ENCODE results near the gene CDC45.

CDC45 gene

DNA sequence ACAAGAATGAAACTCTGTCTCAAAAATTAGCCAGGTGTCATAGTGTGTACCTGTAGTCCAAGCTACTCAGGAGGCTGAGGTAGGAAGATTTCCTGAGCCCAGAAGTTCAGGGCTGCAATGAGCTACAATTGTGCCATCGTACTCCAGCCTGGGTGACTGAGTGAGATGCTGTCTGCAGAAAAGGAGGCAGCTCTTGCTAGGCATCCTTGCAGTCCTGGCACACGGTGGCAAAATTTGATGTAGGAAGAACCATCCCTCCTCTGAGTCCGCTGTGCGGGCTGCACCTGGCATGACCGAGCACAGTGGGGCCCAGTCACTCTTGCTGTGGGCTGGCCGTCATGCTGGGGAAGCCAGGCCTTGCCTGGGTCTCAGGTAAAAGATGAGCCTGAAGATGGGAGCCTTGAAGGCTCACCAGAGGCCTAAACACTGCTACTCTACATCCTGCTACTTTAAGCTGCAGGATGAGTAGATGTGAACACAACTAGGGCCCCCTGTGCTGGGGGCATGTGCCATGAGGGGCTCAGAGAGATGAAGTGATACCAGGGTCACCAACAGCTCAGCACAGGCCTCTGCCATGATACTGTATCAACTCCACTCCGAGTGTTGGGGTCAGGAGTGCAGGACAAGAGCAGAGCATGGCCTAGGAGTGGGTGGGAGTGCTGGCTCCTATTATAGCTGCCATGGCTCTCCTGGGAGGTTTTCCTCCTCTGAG is 18.6 kb downstream of the CDC45 start:
- DNase-seq (ENCODE audit: low read depth): no peak
- TF ChIP-seq, protein P1, sequence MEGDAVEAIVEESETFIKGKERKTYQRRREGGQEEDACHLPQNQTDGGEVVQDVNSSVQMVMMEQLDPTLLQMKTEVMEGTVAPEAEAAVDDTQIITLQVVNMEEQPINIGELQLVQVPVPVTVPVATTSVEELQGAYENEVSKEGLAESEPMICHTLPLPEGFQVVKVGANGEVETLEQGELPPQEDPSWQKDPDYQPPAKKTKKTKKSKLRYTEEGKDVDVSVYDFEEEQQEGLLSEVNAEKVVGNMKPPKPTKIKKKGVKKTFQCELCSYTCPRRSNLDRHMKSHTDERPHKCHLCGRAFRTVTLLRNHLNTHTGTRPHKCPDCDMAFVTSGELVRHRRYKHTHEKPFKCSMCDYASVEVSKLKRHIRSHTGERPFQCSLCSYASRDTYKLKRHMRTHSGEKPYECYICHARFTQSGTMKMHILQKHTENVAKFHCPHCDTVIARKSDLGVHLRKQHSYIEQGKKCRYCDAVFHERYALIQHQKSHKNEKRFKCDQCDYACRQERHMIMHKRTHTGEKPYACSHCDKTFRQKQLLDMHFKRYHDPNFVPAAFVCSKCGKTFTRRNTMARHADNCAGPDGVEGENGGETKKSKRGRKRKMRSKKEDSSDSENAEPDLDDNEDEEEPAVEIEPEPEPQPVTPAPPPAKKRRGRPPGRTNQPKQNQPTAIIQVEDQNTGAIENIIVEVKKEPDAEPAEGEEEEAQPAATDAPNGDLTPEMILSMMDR (conservative IDR thresholded peaks at IDR 0.05; ENCODE audit: low read length): no peak
- no peak overlapping the region for H3K4me3 ChIP-seq (ENCODE audit: low read length)

DNA sequence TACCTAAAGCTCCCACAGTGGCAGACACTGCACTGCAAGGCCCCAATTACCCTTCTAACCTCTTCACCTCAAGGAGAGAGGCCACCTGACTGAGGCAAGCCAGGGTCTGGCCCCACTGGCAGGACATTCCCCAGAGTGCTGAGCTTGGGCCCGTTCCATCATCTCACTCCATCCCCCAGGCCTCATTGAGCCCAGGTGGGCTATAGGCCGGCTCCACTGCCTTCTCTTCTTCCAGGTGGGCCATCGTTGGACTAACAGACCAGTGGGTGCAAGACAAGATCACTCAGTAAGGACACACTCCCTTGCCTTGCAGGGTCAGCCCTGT is 19.1 kb downstream of the CDC45 start:
- no peak overlapping the region for H3K4me3 ChIP-seq (ENCODE audit: low read length)
- TF ChIP-seq, protein P1 (conservative IDR thresholded peaks at IDR 0.05; ENCODE audit: low read length): no peak
- no peak for DNase-seq (ENCODE audit: low read depth)

DNA sequence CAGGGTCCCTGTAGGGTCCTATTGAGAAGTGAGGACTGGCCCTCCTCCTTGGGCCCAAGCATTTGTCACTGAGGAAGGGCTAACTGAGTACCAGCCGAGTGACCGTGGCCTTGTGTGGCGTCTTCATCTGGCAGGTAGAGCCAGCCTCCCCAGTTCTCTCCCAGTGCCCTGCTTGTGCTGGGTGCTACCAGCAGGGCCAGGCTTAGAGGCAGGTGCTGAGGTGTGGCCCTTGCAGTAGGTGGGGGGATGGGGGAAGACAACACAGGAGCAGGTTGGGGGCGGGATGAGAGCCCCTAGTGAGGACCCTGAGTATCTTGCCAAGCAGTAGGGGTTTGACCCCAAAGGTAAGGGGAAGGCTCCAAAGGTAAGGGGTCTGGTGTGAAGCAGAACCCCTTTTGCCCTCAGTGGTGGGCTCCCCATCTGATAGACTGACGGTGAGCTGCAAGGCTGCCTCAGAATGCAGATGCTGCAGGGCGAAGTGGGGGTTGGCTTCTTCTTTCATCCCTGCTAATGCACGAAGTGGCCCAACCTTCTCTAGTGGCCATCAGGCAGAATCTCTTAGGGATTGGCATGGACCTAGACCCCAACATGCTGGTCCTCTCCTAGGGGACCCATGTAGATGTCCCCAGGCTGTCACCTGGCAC is 19.6 kb downstream of the CDC45 start:
- TF ChIP-seq, protein P1 (conservative IDR thresholded peaks at IDR 0.05; ENCODE audit: low read length): no peak
- no peak overlapping the region for H3K4me3 ChIP-seq (ENCODE audit: low read length)
- DNase-seq (ENCODE audit: low read depth): no peak

DNA sequence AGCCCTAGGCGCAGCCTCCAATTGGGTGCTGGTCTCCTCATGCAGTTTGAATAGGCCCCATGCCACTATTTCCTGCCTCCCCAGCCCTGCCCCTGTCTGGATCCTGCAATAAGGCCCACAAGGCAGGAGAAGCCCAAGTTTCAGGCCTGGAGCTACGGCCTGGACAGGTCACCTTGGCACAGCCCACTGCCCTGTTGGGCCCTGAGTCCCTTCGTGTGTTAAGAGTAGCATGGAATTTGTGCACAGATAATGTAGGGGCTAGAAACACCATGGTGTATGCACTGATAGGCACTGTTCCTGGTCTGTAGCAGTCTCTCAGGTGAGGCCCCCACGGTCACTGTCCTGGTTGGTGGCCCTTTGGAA is 20.1 kb downstream of the CDC45 start:
- TF ChIP-seq, protein P1 (conservative IDR thresholded peaks at IDR 0.05; ENCODE audit: low read length): no peak
- H3K4me3 ChIP-seq (ENCODE audit: low read length): no peak overlapping the region
- no peak for DNase-seq (ENCODE audit: low read depth)

DNA sequence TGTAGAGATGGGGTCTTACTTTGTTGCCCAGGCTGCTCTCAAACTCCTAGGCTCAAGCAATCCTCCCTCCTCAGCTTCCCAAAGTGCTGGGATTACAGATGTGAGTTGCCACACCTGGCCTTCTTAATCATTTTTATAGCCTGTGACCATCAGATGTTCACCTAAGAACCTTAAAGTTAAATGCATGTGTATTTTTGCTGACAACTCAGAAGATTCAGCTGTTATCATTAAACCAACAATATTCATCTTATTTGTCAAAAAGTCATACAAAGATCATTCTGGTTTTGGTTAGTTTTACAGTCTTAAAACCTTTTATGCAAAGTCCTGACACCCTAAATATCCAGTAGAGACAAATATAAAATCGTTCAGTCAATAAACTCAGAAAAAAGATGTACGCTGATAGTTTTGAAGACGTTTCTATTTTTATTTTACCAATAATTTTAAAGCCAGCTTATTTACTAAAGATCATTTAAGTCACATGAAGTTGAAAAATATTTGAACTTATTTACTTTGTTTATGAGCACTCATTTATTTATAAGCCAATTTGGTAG is 22.3 kb downstream of the CDC45 start:
- TF ChIP-seq, protein P1 (conservative IDR thresholded peaks at IDR 0.05; ENCODE audit: low read length): no peak
- no peak for DNase-seq (ENCODE audit: low read depth)

DNA sequence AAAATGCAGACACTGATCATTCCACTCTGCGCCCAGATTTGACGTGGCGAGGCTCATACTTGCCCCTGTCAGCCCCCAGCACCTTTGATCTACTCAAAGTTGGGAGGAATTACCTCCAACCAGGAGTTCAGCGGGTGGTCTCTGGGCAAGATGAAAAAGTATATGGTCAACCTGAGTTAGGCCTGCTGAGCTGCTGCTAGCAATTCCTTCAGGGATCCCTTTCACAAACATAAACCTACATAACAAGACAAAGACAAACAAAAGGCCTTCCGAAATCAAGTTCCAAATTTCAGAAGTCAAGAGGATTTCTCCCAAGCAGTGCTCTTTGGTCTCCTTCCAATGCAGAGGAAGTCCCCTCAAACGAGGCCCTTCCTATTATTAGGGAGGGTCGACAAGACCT is 23.6 kb downstream of the CDC45 start:
- TF ChIP-seq, protein P1 (conservative IDR thresholded peaks at IDR 0.05; ENCODE audit: low read length): no peak
- no peak for DNase-seq (ENCODE audit: low read depth)
- no peak overlapping the region for H3K4me3 ChIP-seq (ENCODE audit: low read length)

More for the DNA sequence above, 22.3 kb downstream of the CDC45 start:
- H3K4me3 ChIP-seq (ENCODE audit: low read length): no peak overlapping the region

DNA sequence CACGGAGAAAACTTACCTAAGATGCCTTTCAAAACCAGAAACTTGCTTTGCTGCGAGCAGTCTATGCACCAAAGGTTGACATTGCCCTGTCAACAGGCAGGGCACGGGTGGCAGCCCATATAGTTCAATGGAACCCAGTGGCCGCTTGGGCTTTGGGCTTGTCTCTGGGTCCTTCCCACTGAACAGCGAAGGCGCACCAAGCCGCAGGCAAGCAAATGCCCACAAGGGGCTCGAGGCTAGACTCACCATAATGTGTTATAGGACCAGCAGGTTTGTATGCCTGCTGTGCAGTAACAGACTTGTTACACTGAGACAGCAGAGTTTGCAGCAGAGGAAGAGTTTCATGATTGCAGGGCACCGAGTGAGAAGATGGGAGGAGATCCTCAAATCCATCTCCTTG is 24.1 kb downstream of the CDC45 start:
- TF ChIP-seq, protein P1 (conservative IDR thresholded peaks at IDR 0.05; ENCODE audit: low read length): no peak
- no peak for DNase-seq (ENCODE audit: low read depth)
- H3K4me3 ChIP-seq (ENCODE audit: low read length): no peak overlapping the region

Measured in AG10803 (cell line).